Mesodermal cell (in vitro differentiated cells): ENCODE data around the gene MED26.

Experiments used
- H3K27ac ChIP-seq: 2 replicates; pipeline ENCODE4 v1.7.0; 2013; ENCODE audit warnings: mild to moderate bottlenecking, low read depth, low read length, moderate library complexity; ENCODE audit not compliant: severe bottlenecking
- H3K36me3 ChIP-seq: 2 replicates; pipeline ENCODE4 v1.7.1; 2013; ENCODE audit warnings: mild to moderate bottlenecking, low read length, moderate library complexity; ENCODE audit not compliant: control insufficient read depth, insufficient read depth
- H3K4me1 ChIP-seq: one replicate; pipeline ENCODE4 v1.7.1; 2013; ENCODE audit warnings: mild to moderate bottlenecking, low read length; ENCODE audit not compliant: insufficient read depth, control insufficient read depth, poor library complexity, severe bottlenecking
- H3K4me3 ChIP-seq: 2 replicates; pipeline ENCODE4 v1.7.0; 2013; ENCODE audit warnings: low read length, control low read depth, mild to moderate bottlenecking; ENCODE audit not compliant: insufficient read depth, poor library complexity, severe bottlenecking; ENCODE audit errors: extremely low read depth
- H3K9me3 ChIP-seq: 2 replicates; pipeline ENCODE4 v1.7.1; 2013; ENCODE audit warnings: mild to moderate bottlenecking, low read length, moderate library complexity; ENCODE audit not compliant: control insufficient read depth
- WGBS, 2 experiments: methylation state at CpG; one replicate each; pipeline ENCODE4 v1.1.5; 2013; ENCODE audit warnings: missing lambda C conversion rate in 2 of 2; ENCODE audit not compliant: insufficient coverage in 2 of 2; 5-methylcytosine and 5-hydroxymethylcytosine counted together

Gene MED26

DNA sequence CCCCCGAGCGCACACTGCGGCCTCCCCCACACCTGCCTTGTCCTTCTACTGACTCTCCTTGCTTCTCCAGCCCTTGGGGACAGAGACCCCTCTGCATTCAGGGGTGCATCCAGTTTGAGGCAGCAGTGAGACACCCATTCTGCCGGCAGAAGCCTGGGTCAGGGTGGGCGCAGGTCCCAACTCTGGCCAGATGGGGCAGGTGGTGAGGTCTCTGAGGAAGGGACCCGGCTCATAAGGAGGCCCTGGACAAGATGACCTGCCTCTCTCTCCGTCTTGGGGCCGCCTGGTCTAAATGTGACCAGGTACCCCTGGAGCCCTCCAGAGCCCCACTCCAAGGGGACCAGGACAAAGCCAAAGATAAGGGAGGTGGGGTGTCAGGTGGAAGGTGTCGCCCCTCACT, 91.9 kb downstream of the MED26 start:
- Histone ChIP-seq H3K4me1 (peaks cover 10% of the 10 kb centered on the region), H3K9me3 (no peaks in the 10 kb centered on the region), H3K4me3 (no peak overlapping the region), H3K27ac (no peak overlapping the region), H3K36me3 (peaks cover 92% of the 10 kb centered on the region)
- 91 to 100% methylated on average over 6 to 9 of the region's 9 CpGs for WGBS, 2 experiments

DNA sequence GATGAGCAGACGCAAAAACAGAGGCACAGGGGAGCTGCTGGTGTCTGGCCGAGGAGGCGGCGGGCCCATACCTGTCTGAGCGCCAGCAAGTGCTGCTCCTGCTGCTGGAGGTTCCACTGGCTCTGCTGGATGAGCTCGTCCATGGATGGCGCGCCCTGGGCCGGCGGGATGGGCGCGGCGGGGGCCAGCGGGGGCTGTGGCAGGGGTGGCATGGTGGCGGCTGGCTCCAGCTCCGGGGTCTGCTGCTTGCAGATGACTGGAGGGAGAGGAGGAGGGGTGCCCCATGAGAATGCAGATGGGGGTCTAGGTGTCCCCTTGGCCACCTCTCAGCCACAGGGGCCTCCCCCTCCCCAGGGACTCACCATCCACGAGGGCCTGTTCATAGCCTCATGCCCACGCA, 92.6 kb downstream of the MED26 start:
- no peak overlapping the region for H3K4me3 ChIP-seq
- H3K36me3 ChIP-seq: peaks cover 94% of the 10 kb centered on the region
- H3K27ac ChIP-seq: no peak overlapping the region
- peaks cover 5% of the 10 kb centered on the region for H3K4me1 ChIP-seq
- WGBS, 2 experiments: 95 to 98% methylated on average over 17 to 18 of the region's 18 CpGs
- H3K9me3 ChIP-seq: no peaks in the 10 kb centered on the region

DNA sequence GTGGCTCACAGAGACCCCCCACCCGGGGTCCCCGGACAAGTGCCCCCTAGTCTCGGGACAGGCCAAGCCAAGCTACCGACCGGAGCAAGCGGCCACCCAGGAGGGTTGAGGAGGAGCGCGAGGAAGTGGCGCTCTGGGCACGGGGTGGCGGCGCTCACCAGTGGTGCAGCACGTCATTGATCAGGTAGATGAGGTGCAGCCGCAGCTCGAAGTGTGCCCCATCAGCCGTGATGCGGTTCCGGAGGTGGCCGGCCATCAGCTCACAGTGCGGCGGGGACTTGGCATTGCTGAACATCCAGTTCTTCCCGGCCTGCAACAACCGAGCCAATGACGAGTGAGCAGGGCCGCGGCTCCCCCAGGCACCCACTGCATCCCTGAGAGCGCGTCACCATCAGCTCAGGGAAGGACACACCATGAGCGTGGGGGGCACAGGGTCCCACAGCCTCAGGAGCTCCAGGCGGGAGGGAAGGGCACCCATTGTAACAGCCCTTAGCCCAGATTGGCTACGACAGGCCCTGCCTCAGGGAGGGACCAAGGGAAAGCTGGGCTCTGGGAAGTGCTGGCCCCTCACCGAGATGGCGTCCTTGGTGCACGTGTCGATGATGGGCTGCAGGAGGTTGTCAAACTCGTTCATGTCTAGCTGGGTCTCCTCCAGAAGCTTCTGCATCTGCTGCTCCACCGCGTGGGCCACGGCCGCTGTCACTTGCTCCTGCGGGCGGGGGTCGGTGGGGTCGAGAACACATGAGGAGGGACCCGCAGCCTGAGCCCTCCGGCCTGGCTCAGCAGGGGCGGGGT, 95.4 kb downstream of the MED26 start:
- Histone ChIP-seq H3K27ac (no peak overlapping the region), H3K4me3 (no peak overlapping the region), H3K4me1 (no peaks in the 10 kb centered on the region), H3K9me3 (no peaks in the 10 kb centered on the region), H3K36me3 (peaks cover 98% of the 10 kb centered on the region)
- 96 to 98% methylated on average over 39 to 47 of the region's 47 CpGs for WGBS, 2 experiments

DNA sequence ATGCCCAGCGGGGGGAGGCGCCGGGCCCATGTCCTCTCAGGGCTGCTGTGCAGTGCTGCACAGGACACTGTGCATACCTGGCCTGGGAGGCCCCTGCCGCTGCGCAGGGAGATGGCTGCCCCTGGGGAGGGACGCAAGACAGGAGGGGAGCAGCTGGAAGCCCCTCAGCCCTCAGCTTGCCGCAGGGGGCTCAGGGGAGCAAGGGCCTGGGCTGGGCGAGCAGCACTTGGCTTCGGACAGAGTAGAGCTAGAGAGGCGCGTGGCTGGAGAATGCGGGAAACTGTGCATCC, 96.7 kb downstream of the MED26 start:
- H3K36me3 ChIP-seq: peaks cover 98% of the 10 kb centered on the region
- no peaks in the 10 kb centered on the region for H3K9me3 ChIP-seq
- H3K4me1 ChIP-seq: no peaks in the 10 kb centered on the region
- H3K27ac ChIP-seq: no peak overlapping the region
- no peak overlapping the region for H3K4me3 ChIP-seq
- WGBS, 2 experiments: 95 to 98% methylated on average over 10 to 12 of the region's 12 CpGs

DNA sequence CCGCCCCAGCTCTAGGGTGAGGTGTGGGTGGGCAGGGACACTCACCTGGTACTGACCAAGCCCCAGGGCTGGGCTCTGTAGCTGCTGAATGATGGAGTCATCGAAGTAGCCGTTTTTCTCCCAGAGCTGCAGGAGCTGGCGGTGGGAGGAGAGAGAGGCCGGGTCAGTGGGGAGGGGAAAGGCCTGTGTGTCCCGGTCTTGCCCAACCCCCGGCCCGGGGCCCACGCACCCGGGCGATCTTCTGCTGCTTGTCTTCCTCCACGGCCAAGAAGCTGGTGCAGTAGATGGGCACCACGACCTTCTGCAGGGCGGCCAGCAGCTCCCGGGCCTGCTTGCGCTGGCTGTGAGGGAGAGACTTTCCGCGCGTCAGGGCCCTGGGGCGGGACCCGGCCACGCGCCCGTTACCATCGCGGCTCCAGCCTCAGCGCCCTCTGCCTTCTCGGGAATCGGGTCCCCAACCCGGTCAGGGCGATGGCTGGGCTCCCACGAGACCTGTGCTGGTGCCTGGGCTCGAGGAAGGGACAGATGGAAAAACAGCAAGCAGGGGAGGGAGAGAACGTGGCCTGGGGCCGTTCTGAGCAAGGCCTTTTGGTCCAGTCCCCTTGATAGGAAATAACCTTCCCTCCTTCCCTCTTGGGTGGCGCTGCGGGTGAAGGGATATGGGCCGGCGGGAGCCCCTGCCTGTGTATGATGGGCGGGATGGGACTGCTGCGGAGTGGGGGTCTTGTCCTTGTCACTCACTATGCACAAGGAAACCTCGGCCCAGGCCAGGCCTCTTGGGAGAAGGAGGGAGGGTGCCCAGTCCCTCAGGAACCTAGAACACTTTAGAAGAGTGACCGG, 97.2 kb downstream of the MED26 start:
- no peak overlapping the region for H3K27ac ChIP-seq
- H3K4me1 ChIP-seq: no peaks in the 10 kb centered on the region
- no peak overlapping the region for H3K4me3 ChIP-seq
- H3K9me3 ChIP-seq: no peaks in the 10 kb centered on the region
- peaks cover 98% of the 10 kb centered on the region for H3K36me3 ChIP-seq
- WGBS, 2 experiments: 95% methylated on average over 31 to 33 of the region's 43 CpGs

DNA sequence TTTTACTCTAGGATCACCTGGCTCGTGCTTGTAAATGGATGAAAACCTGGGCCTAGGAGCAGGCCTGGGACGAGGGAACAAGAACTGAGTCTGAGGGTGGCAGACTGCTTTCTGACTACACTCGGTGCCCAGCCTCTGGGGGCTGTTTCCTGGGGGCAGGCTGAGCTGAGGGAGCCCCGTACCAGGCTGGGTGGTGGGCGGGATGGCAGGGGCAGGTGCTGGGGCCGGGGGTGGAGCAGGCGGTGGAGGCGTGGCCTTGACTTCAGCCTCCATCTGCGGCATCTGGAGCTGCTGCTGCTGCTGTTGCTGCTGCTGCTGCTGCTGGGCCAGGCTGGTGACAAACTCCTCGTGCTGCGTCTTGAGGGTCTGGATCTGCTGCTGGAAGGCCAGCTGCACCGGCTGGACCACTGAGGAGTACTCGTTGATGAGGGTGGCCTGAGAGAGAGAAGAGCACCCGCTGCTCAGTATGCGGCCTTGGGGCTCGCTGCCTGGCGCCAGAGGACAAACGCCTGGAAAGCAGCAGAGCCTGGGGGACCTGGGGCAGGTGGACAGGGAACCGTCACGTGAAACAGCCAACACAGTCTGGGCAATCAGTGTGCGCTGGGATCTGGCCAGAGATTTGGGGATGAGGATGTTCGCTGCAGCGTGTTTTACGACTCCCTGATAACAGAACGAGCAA, 98.4 kb downstream of the MED26 start:
- no peaks in the 10 kb centered on the region for H3K4me1 ChIP-seq
- 94 to 97% methylated on average over 22 to 23 of the region's 25 CpGs for WGBS, 2 experiments
- H3K27ac ChIP-seq: no peak overlapping the region
- H3K4me3 ChIP-seq: no peak overlapping the region
- H3K9me3 ChIP-seq: no peaks in the 10 kb centered on the region
- peaks cover 98% of the 10 kb centered on the region for H3K36me3 ChIP-seq

DNA sequence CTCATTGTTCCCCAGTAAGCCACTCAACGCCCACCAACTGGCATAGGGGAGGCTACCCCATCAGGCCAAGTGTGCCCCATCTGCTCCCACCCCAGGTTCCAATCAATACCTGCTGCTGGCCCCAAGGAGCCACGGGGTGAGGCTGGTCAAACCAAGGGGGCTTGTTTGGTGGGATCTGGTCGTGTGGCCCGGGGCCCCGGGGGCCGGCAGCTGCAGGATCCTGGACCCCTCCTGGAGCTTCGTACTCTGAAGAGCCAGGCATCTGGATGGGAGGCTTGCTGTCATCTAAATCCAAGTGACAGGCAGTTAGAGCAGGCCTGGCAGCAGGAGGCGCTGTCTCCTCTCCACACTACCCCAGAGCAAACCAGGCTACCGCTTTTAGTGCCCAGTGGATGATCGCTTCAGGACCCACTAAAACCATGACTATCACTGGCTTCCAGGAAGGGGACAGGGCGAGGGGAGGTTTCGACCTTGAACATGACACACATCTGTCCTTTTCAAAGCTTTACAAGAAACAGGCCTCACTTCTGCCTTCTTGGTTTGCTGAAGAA, 100.0 kb downstream of the MED26 start:
- Histone ChIP-seq H3K36me3 (peaks cover 100% of the 10 kb centered on the region), H3K27ac (no peak overlapping the region), H3K9me3 (no peaks in the 10 kb centered on the region), H3K4me1 (no peaks in the 10 kb centered on the region), H3K4me3 (no peak overlapping the region)
- 90 to 98% methylated on average over 10 to 11 of the region's 12 CpGs for WGBS, 2 experiments

DNA sequence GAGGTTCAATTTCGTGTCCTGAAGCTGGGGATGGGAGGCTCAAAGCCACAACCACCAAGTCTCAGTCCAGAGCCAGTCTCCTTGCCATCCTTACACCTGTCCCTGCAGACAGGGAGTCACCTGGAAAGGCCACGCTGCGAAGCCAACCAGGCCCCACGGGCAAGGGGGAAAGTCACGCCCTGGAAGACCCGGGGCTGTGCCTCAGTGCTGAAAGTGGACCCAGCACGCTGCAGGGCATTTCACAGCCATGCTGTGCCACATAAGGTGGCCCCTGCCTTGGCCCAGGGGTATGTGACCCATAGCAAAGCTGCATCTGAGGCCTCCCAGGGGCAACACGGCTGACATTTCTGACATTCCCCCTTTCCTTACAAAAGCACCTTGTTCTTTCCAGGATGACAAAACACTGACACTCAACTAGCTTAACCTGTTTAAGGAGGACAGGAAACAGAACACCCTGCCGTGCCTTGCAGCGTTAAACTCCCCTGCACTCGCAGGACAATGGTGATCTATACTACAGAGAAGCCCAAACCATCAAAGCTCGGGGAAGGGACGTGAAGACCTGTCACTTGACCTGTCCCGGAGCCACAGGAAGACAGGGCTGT, 100.6 kb downstream of the MED26 start:
- no peak overlapping the region for H3K4me3 ChIP-seq
- no peak overlapping the region for H3K27ac ChIP-seq
- no peaks in the 10 kb centered on the region for H3K4me1 ChIP-seq
- peaks cover 100% of the 10 kb centered on the region for H3K36me3 ChIP-seq
- WGBS, 2 experiments: 84 to 88% methylated on average over 12 to 13 of the region's 14 CpGs
- H3K9me3 ChIP-seq: no peaks in the 10 kb centered on the region

DNA sequence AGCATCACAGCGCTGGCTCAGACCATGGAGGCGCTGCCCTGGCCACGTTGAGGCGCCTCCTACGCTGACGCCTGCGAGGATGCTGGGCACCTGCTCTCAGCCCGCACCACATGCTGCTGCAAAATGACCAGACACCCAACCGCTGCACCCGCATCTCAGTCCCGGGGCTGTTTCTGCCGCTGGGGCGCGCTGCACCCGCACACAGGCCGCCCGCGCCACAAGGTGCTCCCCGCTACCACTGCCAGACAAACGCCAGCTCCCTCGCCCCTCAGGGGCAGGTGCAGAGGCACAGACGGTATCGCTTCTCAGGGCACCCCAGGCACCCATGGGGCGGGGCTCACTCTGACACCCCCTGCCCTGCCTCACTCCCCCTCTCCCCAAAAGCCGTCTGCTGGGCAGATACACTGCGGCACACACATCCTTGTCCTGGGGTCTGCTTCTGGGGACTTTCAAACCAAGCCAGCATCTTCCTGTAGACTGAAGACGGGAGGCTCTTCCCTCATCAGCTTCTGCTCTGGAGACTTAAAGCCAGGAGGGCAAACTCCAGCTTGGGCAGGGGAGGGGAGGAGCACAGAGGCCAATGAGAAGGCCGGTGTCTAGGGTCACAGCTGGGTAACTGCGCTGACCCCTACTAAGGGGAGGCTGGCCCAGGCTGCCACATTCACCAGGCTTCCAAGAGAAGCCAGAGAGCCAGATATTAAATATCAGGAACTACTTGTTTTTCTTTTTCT, 102.1 kb downstream of the MED26 start:
- WGBS, 2 experiments: 96 to 97% methylated on average over 22 to 28 of the region's 29 CpGs
- Histone ChIP-seq H3K9me3 (no peaks in the 10 kb centered on the region), H3K27ac (no peak overlapping the region), H3K4me3 (no peak overlapping the region), H3K4me1 (no peaks in the 10 kb centered on the region), H3K36me3 (peaks cover 99% of the 10 kb centered on the region)
